HEK293 (cell line): ENCODE measurements around the gene NANOS2.
A peak's percentile ranks its signal among the peaks of the same experiment; 100 is the strongest.

Experiments
- CTCF ChIP-seq: fragments of 450-650 bp; formaldehyde crosslinking; IDR thresholded peaks from 2 replicates; pipeline ENCODE4 v1.5.1; 2016; ENCODE audit warnings: missing biosample characterization, missing genetic modification characterization
- FEZF1 ChIP-seq: fragments of 450-650 bp; formaldehyde crosslinking; IDR thresholded peaks from 2 replicates; pipeline ENCODE4 v1.5.1; 2016; ENCODE audit warnings: missing biosample characterization, missing genetic modification characterization
- KLF10 ChIP-seq: fragments of 450-650 bp; IDR thresholded peaks from 2 replicates; pipeline ENCODE4 v1.5.1; 2018; ENCODE audit warnings: missing biosample characterization, mild to moderate bottlenecking, missing genetic modification characterization
- KLF9 ChIP-seq: fragments of 450-650 bp; formaldehyde crosslinking; IDR thresholded peaks from 2 replicates; pipeline ENCODE4 v1.5.1; 2016; ENCODE audit warnings: missing biosample characterization, missing genetic modification characterization, low read depth
- OSR2 ChIP-seq: fragments of 450-650 bp; formaldehyde crosslinking; IDR thresholded peaks from 2 replicates; pipeline ENCODE4 v1.5.1; 2016; ENCODE audit warnings: missing biosample characterization, missing genetic modification characterization
- SCRT2 ChIP-seq: fragments of 450-650 bp; formaldehyde crosslinking; IDR thresholded peaks from 2 replicates; pipeline ENCODE4 v1.5.1; 2016; ENCODE audit warnings: missing biosample characterization, missing genetic modification characterization
- ZBTB17 ChIP-seq: fragments of 450-650 bp; formaldehyde crosslinking; IDR thresholded peaks from 2 replicates; pipeline ENCODE4 v1.5.1; 2016; ENCODE audit warnings: missing biosample characterization, missing genetic modification characterization
- ZBTB49 ChIP-seq: fragments of 450-650 bp; formaldehyde crosslinking; IDR thresholded peaks from 2 replicates; pipeline ENCODE4 v1.5.1; 2016; ENCODE audit warnings: missing biosample characterization, missing genetic modification characterization, low read depth
- ZBTB6 ChIP-seq: fragments of 450-650 bp; formaldehyde crosslinking; IDR thresholded peaks from 2 replicates; pipeline ENCODE4 v1.5.1; 2017; ENCODE audit warnings: missing biosample characterization, missing genetic modification characterization
- ZBTB7A ChIP-seq: fragments of 450-650 bp; formaldehyde crosslinking; IDR thresholded peaks from 2 replicates; pipeline ENCODE4 v1.5.1; 2016; ENCODE audit warnings: low read depth, missing biosample characterization, missing genetic modification characterization
- ZEB2 ChIP-seq: fragments of 450-650 bp; formaldehyde crosslinking; IDR thresholded peaks from 2 replicates; pipeline ENCODE4 v1.5.1; 2016; ENCODE audit warnings: missing biosample characterization, missing genetic modification characterization
- ZFP37 ChIP-seq: fragments of 450-650 bp; formaldehyde crosslinking; IDR thresholded peaks from 2 replicates; pipeline ENCODE4 v1.5.1; 2016; ENCODE audit warnings: missing biosample characterization, missing genetic modification characterization
- ZNF18 ChIP-seq: fragments of 450-650 bp; formaldehyde crosslinking; IDR thresholded peaks from 2 replicates; pipeline ENCODE4 v1.5.1; 2016; ENCODE audit warnings: missing biosample characterization, missing genetic modification characterization
- ZNF24 ChIP-seq: fragments of 450-650 bp; formaldehyde crosslinking; IDR thresholded peaks from 2 replicates; pipeline ENCODE4 v1.5.1; 2016; ENCODE audit warnings: missing biosample characterization, missing genetic modification characterization
- ZNF335 ChIP-seq: fragments of 450-650 bp; formaldehyde crosslinking; conservative IDR thresholded peaks from 2 replicates; pipeline ENCODE4 v1.5.1; 2016; ENCODE audit warnings: missing biosample characterization, missing genetic modification characterization
- ZNF341 ChIP-seq: fragments of 450-650 bp; formaldehyde crosslinking; IDR thresholded peaks from 2 replicates; pipeline ENCODE4; 2016; ENCODE audit warnings: low read depth, missing biosample characterization, missing genetic modification characterization
- ZNF366 ChIP-seq: fragments of 450-650 bp; formaldehyde crosslinking; conservative IDR thresholded peaks from 2 replicates; pipeline ENCODE4 v1.5.1; 2016; ENCODE audit warnings: missing biosample characterization, missing genetic modification characterization
- ZNF37A ChIP-seq: fragments of 450-650 bp; IDR thresholded peaks from 2 replicates; pipeline ENCODE4 v1.5.1; 2018; ENCODE audit warnings: missing biosample characterization, missing genetic modification characterization
- ZNF449 ChIP-seq: fragments of 450-650 bp; formaldehyde crosslinking; IDR thresholded peaks from 2 replicates; pipeline ENCODE4 v1.5.1; 2017; ENCODE audit warnings: missing biosample characterization, mild to moderate bottlenecking, missing genetic modification characterization, moderate library complexity
- ZNF501 ChIP-seq: fragments of 450-650 bp; formaldehyde crosslinking; IDR thresholded peaks from 2 replicates; pipeline ENCODE4 v1.5.1; 2016; ENCODE audit warnings: missing biosample characterization, missing genetic modification characterization
- ZNF544 ChIP-seq: fragments of 450-650 bp; formaldehyde crosslinking; IDR thresholded peaks from 2 replicates; pipeline ENCODE4 v1.5.0; 2017; ENCODE audit warnings: missing biosample characterization, missing genetic modification characterization
- ZNF600 ChIP-seq: fragments of 450-650 bp; formaldehyde crosslinking; IDR thresholded peaks from 2 replicates; pipeline ENCODE4 v1.5.1; 2016; ENCODE audit warnings: missing biosample characterization, missing genetic modification characterization
- ZNF623 ChIP-seq: fragments of 450-650 bp; formaldehyde crosslinking; IDR thresholded peaks from 2 replicates; pipeline ENCODE4 v1.5.1; 2016; ENCODE audit warnings: missing biosample characterization, missing genetic modification characterization
- ZNF776 ChIP-seq: fragments of 450-650 bp; formaldehyde crosslinking; IDR thresholded peaks from 2 replicates; pipeline ENCODE4 v1.5.0; 2017; ENCODE audit warnings: missing biosample characterization, missing genetic modification characterization, borderline replicate concordance
- ZNF791 ChIP-seq: fragments of 450-650 bp; formaldehyde crosslinking; IDR thresholded peaks from 2 replicates; pipeline ENCODE4 v1.5.1; 2016; ENCODE audit warnings: missing biosample characterization, missing genetic modification characterization
- ZNF830 ChIP-seq: fragments of 450-650 bp; IDR thresholded peaks from 2 replicates; pipeline ENCODE4 v1.5.0; 2018; ENCODE audit warnings: missing biosample characterization, missing genetic modification characterization, low read depth, mild to moderate bottlenecking, moderate library complexity
- ZNF843 ChIP-seq: fragments of 450-650 bp; formaldehyde crosslinking; IDR thresholded peaks from 2 replicates; pipeline ENCODE4 v1.5.1; 2016; ENCODE audit warnings: missing biosample characterization, missing genetic modification characterization
- ZSCAN16 ChIP-seq: fragments of 450-650 bp; formaldehyde crosslinking; IDR thresholded peaks from 2 replicates; pipeline ENCODE4 v1.5.1; 2016; ENCODE audit warnings: missing biosample characterization, missing genetic modification characterization
- ZSCAN4 ChIP-seq: fragments of 450-650 bp; formaldehyde crosslinking; IDR thresholded peaks from 2 replicates; pipeline ENCODE4 v1.5.1; 2017; ENCODE audit warnings: missing biosample characterization, missing genetic modification characterization
- TF ChIP-seq, protein P1 (sequence below): fragments of 450-650 bp; formaldehyde crosslinking; IDR thresholded peaks from 2 replicates; pipeline ENCODE4 v1.5.1; 2016; ENCODE audit warnings: missing biosample characterization, missing genetic modification characterization, low read depth

The NANOS2 gene

GRCh38 chr19:45927565-45928261, 13.1 kb upstream of the NANOS2 start (continued):
- peak; percentile 91 for TF ChIP-seq ZBTB17
- no peak for TF ChIP-seq ZNF776 (tag by site-specific recombination)
- TF ChIP-seq ZSCAN16 (tag by site-specific recombination), result no peak
- TF ChIP-seq KLF10 (tag by site-specific recombination), result no peak
- TF ChIP-seq SCRT2, result no peak
- TF ChIP-seq ZNF544 (tag by site-specific recombination), result no peak
- TF ChIP-seq KLF9 (tag by site-specific recombination), result peak; percentile 84
- TF ChIP-seq, protein P1, sequence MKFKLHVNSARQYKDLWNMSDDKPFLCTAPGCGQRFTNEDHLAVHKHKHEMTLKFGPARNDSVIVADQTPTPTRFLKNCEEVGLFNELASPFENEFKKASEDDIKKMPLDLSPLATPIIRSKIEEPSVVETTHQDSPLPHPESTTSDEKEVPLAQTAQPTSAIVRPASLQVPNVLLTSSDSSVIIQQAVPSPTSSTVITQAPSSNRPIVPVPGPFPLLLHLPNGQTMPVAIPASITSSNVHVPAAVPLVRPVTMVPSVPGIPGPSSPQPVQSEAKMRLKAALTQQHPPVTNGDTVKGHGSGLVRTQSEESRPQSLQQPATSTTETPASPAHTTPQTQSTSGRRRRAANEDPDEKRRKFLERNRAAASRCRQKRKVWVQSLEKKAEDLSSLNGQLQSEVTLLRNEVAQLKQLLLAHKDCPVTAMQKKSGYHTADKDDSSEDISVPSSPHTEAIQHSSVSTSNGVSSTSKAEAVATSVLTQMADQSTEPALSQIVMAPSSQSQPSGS, result no peak
- TF ChIP-seq ZNF341 (tag by site-specific recombination), result 0 out of 2 replicates have a peak, but pooled peaks have one; percentile 39
- peak; percentile 40; the same call in 1 of the 2 replicates for TF ChIP-seq ZNF24 (tag by site-specific recombination)
- TF ChIP-seq ZNF37A (tag by site-specific recombination), result no peak
- TF ChIP-seq ZBTB6, result no peak
- no peak for TF ChIP-seq OSR2 (tag by site-specific recombination)
- TF ChIP-seq ZNF501 (tag by site-specific recombination), result peak; percentile 29; the same call in 1 of the 2 replicates
- no peak for TF ChIP-seq ZBTB49
- TF ChIP-seq ZNF366 (tag by site-specific recombination), result peak; percentile 63
- TF ChIP-seq ZSCAN4 (tag by site-specific recombination), result no peak
- no peak for TF ChIP-seq ZNF623 (tag by site-specific recombination)
- no peak for TF ChIP-seq ZNF18 (tag by site-specific recombination)
- peak; percentile 35 for TF ChIP-seq CTCF (tag by site-specific recombination)
- TF ChIP-seq ZBTB7A (tag by site-specific recombination), result no peak
- peak; percentile 81 for TF ChIP-seq ZNF335 (tag by site-specific recombination)
- TF ChIP-seq ZNF449, result no peak
- 0 out of 2 replicates have a peak, but pooled peaks have one; percentile 43 for TF ChIP-seq ZEB2 (tag by site-specific recombination)
- TF ChIP-seq ZNF791 (tag by site-specific recombination), result no peak
- TF ChIP-seq ZNF600 (tag by site-specific recombination), result peak; percentile 25; the same call in 1 of the 2 replicates
- no peak; the same call in 1 of the 2 replicates for TF ChIP-seq ZFP37 (tag by site-specific recombination)
- no peak for TF ChIP-seq ZNF830
- TF ChIP-seq FEZF1, result no peak
- TF ChIP-seq ZNF843 (tag by site-specific recombination), result no peak
